MM.1S (cell line): Measurements from ENCODE around the gene NIPBL.

Source experiments
- DNase-seq: peaks from one replicate; pipeline ENCODE4 v3.0.0-alpha.2; 2015
- H2AFZ ChIP-seq: fragments of 300-600 bp; sonication (generic); 2 replicates; pipeline ENCODE4 v1.6.0; 2016; ENCODE audit warnings: antibody characterized with exemption, low read length
- H3F3A ChIP-seq: fragments of 300-600 bp; sonication (generic); 2 replicates; pipeline ENCODE4 v1.6.1; 2016; ENCODE audit warnings: mild to moderate bottlenecking, antibody characterized with exemption, low read length, moderate library complexity, mixed read lengths; ENCODE audit not compliant: insufficient read depth
- H3K27ac ChIP-seq: fragments of 300-600 bp; sonication (generic); 2 replicates; pipeline ENCODE4 v1.5.1; 2016; ENCODE audit warnings: mild to moderate bottlenecking, low read length
- H3K27me3 ChIP-seq: fragments of 300-600 bp; sonication (generic); replicated peaks from 2 replicates; pipeline ENCODE4 v1.6.0; 2016; ENCODE audit warnings: low read length; ENCODE audit not compliant: insufficient read depth
- H3K36me3 ChIP-seq: fragments of 300-600 bp; sonication (generic); replicated peaks from 2 replicates; pipeline ENCODE4 v1.6.1; 2016; ENCODE audit warnings: mild to moderate bottlenecking, low read length, mixed read lengths; ENCODE audit not compliant: insufficient read depth
- H3K4me1 ChIP-seq: fragments of 300-600 bp; sonication (generic); 2 replicates; pipeline ENCODE4 v1.6.1; 2016; ENCODE audit warnings: low read length, mixed read lengths
- H3K4me2 ChIP-seq: fragments of 300-600 bp; sonication (generic); 2 replicates; pipeline ENCODE4 v1.6.0; 2016; ENCODE audit warnings: low read depth, low read length
- H3K4me3 ChIP-seq: fragments of 300-600 bp; sonication (generic); 2 replicates; pipeline ENCODE4 v1.5.1; 2016; ENCODE audit warnings: low read length, mixed read lengths
- H3K79me2 ChIP-seq: fragments of 300-600 bp; sonication (generic); 2 replicates; pipeline ENCODE4 v1.6.1; 2016; ENCODE audit warnings: mixed run types, low read length, mixed read lengths
- H3K9ac ChIP-seq: fragments of 300-600 bp; sonication (generic); 2 replicates; pipeline ENCODE4 v1.6.1; 2016; ENCODE audit warnings: low read length, mixed read lengths
- H3K9me2 ChIP-seq: fragments of 300-600 bp; sonication (generic); replicated peaks from 2 replicates; pipeline ENCODE4 v1.6.1; 2016; ENCODE audit warnings: mild to moderate bottlenecking, low read length, mixed read lengths; ENCODE audit not compliant: insufficient read depth
- H3K9me3 ChIP-seq: fragments of 300-600 bp; sonication (generic); replicated peaks from 2 replicates; pipeline ENCODE4 v1.6.1; 2016; ENCODE audit warnings: mild to moderate bottlenecking, low read length, mixed read lengths; ENCODE audit not compliant: insufficient read depth
- H4K20me1 ChIP-seq: fragments of 300-600 bp; sonication (generic); 2 replicates; pipeline ENCODE4 v1.6.1; 2016; ENCODE audit warnings: mild to moderate bottlenecking, low read length, moderate library complexity, mixed read lengths; ENCODE audit not compliant: insufficient read depth
- EZH2 ChIP-seq: fragments of 300-600 bp; sonication (generic); optimal IDR thresholded peaks from 2 replicates; pipeline ENCODE3; 2017; ENCODE audit warnings: low read depth, mild to moderate bottlenecking, antibody characterized with exemption, low read length, mixed read lengths
- EZH2phosphoT487 ChIP-seq: fragments of 300-600 bp; sonication (generic); IDR thresholded peaks from 2 replicates; pipeline ENCODE4 v1.6.1; 2018; ENCODE audit warnings: antibody characterized with exemption, low read length
- TF ChIP-seq, protein P1 (sequence below): fragments of 300-600 bp; sonication (generic); IDR thresholded peaks from 2 replicates; pipeline ENCODE4 v1.5.1; 2016; ENCODE audit warnings: antibody characterized with exemption, low read length, mixed read lengths

Gene NIPBL

GRCh38 chr5:37060030-37060429 is 183.5 kb downstream of the NIPBL start:
- Histone ChIP-seq H3K36me3 (no peaks in the 10 kb centered on the region), H3K4me1 (no peaks in the 10 kb centered on the region)
- DNase-seq, result no peak

GRCh38 chr5:37063739-37064138 is 187.2 kb downstream of the NIPBL start:
- H3K36me3 ChIP-seq, result no peaks in the 10 kb centered on the region

More at GRCh38 chr5:37060030-37060429, 183.5 kb downstream of the NIPBL start:
- no peaks in the 10 kb centered on the region for H3K79me2 ChIP-seq
- H3K9me2 ChIP-seq, result no peaks in the 10 kb centered on the region
- no peak overlapping the region for H2AFZ ChIP-seq
- no peaks in the 10 kb centered on the region for H3K27me3 ChIP-seq
- no peak overlapping the region for H3K27ac ChIP-seq
- H3K4me2 ChIP-seq, result no peak overlapping the region
- no peaks in the 10 kb centered on the region; the same call in 1 of the 2 replicates for H3F3A ChIP-seq
- TF ChIP-seq, protein P1, sequence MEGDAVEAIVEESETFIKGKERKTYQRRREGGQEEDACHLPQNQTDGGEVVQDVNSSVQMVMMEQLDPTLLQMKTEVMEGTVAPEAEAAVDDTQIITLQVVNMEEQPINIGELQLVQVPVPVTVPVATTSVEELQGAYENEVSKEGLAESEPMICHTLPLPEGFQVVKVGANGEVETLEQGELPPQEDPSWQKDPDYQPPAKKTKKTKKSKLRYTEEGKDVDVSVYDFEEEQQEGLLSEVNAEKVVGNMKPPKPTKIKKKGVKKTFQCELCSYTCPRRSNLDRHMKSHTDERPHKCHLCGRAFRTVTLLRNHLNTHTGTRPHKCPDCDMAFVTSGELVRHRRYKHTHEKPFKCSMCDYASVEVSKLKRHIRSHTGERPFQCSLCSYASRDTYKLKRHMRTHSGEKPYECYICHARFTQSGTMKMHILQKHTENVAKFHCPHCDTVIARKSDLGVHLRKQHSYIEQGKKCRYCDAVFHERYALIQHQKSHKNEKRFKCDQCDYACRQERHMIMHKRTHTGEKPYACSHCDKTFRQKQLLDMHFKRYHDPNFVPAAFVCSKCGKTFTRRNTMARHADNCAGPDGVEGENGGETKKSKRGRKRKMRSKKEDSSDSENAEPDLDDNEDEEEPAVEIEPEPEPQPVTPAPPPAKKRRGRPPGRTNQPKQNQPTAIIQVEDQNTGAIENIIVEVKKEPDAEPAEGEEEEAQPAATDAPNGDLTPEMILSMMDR, result no peak
- TF ChIP-seq EZH2phosphoT487 (no peak), EZH2 (no peak)
- H4K20me1 ChIP-seq, result no peaks in the 10 kb centered on the region
- H3K4me3 ChIP-seq, result no peak overlapping the region
- H3K9me3 ChIP-seq, result no peaks in the 10 kb centered on the region
- H3K9ac ChIP-seq, result no peak overlapping the region

GRCh38 chr5:37064442-37064841 is 187.9 kb downstream of the NIPBL start:
- Histone ChIP-seq H3K9me2 (no peaks in the 10 kb centered on the region), H4K20me1 (no peaks in the 10 kb centered on the region), H2AFZ (no peak overlapping the region), H3K4me3 (no peak overlapping the region), H3K27ac (no peak overlapping the region), H3F3A (no peaks in the 10 kb centered on the region; the same call in 1 of the 2 replicates), H3K4me1 (no peaks in the 10 kb centered on the region), H3K4me2 (no peak overlapping the region), H3K9me3 (no peaks in the 10 kb centered on the region), H3K79me2 (no peaks in the 10 kb centered on the region), H3K9ac (no peak overlapping the region), H3K27me3 (no peaks in the 10 kb centered on the region), H3K36me3 (no peaks in the 10 kb centered on the region)
- no peak for DNase-seq
- no peak for TF ChIP-seq EZH2
- TF ChIP-seq EZH2phosphoT487, result no peak
- TF ChIP-seq, protein P1, result no peak

More at GRCh38 chr5:37063739-37064138, 187.2 kb downstream of the NIPBL start:
- Histone ChIP-seq H3K4me2 (no peak overlapping the region), H3K9ac (no peak overlapping the region), H3K27me3 (no peaks in the 10 kb centered on the region), H3K4me3 (no peak overlapping the region), H3K27ac (no peak overlapping the region), H3K79me2 (no peaks in the 10 kb centered on the region), H3K9me2 (no peaks in the 10 kb centered on the region), H3K9me3 (no peaks in the 10 kb centered on the region), H3F3A (no peaks in the 10 kb centered on the region; the same call in 1 of the 2 replicates), H4K20me1 (no peaks in the 10 kb centered on the region), H3K4me1 (no peaks in the 10 kb centered on the region), H2AFZ (no peak overlapping the region)
- DNase-seq, result no peak
- TF ChIP-seq EZH2phosphoT487 (no peak), EZH2 (no peak)
- TF ChIP-seq, protein P1, result no peak
